K562 (cell line): ENCODE data around the gene STARD13. TPM values are rescaled to one million over a fixed set of nuclear protein-coding genes. Genes with fewer than 3 reads are reported as not detected.

Source experiments
- ATAC-seq: fragments of 200-7000 bp; cut with Tn5 transposase; 3 replicates; pipeline ENCODE4 v1.9.1; 2020; ENCODE audit warnings: moderate library complexity
- BruUV-seq: library from RNA; stranded (reverse); fragments of 400-500 nt; replicated peaks from 2 replicates; lab custom pipeline; 2021; lab: Mats Ljungman, UMichigan
- CTCF ChIA-PET: fragments of 300-600 bp; formaldehyde crosslinking; extraction: SDS; loops from one replicate; lab custom pipeline; 2021; ENCODE audit warnings: low intra/inter-chr PET ratio; lab: Yijun Ruan, JAX
- POLR2A ChIA-PET: fragments of 300-600, 350-650 bp; sonication (Branson Sonifier 250); formaldehyde crosslinking; extraction: SDS; loops from one replicate; lab custom pipeline; 2021; ENCODE audit warnings: antibody characterized with exemption, inconsistent platforms; lab: Yijun Ruan, JAX
- DNase-seq, 4 experiments: peaks; one replicate each; pipeline versions ENCODE4 v3.0.0 to v3.0.0-alpha.2; 2011 to 2018; ENCODE audit warnings: low spot score in 3 of 4, mixed read lengths in 3 of 4; ENCODE audit errors: extremely low read depth in 1 of 4
- FAIRE-seq: peaks from 2 replicates; lab custom pipeline; 2011; peaks lifted over from hg19 to GRCh38; lab: Jason Lieb, UNC
- H2AFZ ChIP-seq: 2 replicates; pipeline ENCODE4 v1.6.0; 2011; ENCODE audit warnings: low read depth, low read length, control low read depth, inconsistent platforms
- H3K27ac ChIP-seq: fragments of 200-600 bp; 3 replicates; pipeline ENCODE4 v1.8.0; 2011; ENCODE audit warnings: low read depth, mild to moderate bottlenecking, control low read depth, inconsistent platforms, low read length, moderate library complexity, mixed read lengths; ENCODE audit errors: extremely low read depth
- H3K27me3 ChIP-seq, 2 experiments: fragments of 300-600 bp in 1 of 2; 2 replicates in 1 of 2; 3 replicates in 1 of 2; pipeline versions ENCODE4 v1.6.0 to v1.8.0; 2011; ENCODE audit warnings: inconsistent platforms in 2 of 2, low read length in 2 of 2, mild to moderate bottlenecking in 1 of 2, mixed read lengths in 1 of 2, moderate library complexity in 1 of 2; ENCODE audit not compliant: control insufficient read depth in 2 of 2, insufficient read depth in 2 of 2
- H3K36me3 ChIP-seq: fragments of 300-600 bp; 3 replicates; pipeline ENCODE4 v1.8.0; 2011; ENCODE audit warnings: mild to moderate bottlenecking, low read length, inconsistent platforms; ENCODE audit not compliant: control insufficient read depth, insufficient read depth
- H3K4me1 ChIP-seq, 2 experiments: fragments of 200-600 bp in 1 of 2; replicated peaks in 1 of 2; 2 replicates in 1 of 2; 3 replicates in 1 of 2; pipeline versions ENCODE4 v1.5.1 to v1.8.0; 2011; ENCODE audit warnings: inconsistent platforms in 2 of 2, low read length in 2 of 2, mild to moderate bottlenecking in 1 of 2, mixed read lengths in 1 of 2, moderate library complexity in 1 of 2; ENCODE audit not compliant: control insufficient read depth in 2 of 2, insufficient read depth in 2 of 2
- H3K4me2 ChIP-seq: 2 replicates; pipeline ENCODE4 v1.6.1; 2011; ENCODE audit warnings: low read length, control low read depth, inconsistent platforms, mixed read lengths; ENCODE audit not compliant: insufficient read depth
- H3K4me3 ChIP-seq: fragments of 200-600 bp; sonication (generic), shearing (Covaris generic); 2 replicates; pipeline ENCODE4 v1.5.1; 2016; ENCODE audit warnings: control low read depth, inconsistent platforms
- H3K79me2 ChIP-seq: fragments of 200-600 bp; 3 replicates; pipeline ENCODE4 v1.8.0; 2011; ENCODE audit warnings: low read length, inconsistent platforms; ENCODE audit not compliant: control insufficient read depth, insufficient read depth
- H3K9ac ChIP-seq, 2 experiments: 2 replicates each; pipeline versions ENCODE4 v1.6.0 to v1.6.1; 2011; ENCODE audit warnings: low read depth in 2 of 2, low read length in 2 of 2, control low read depth in 1 of 2, inconsistent platforms in 1 of 2, mild to moderate bottlenecking in 1 of 2, mixed read lengths in 1 of 2; ENCODE audit not compliant: insufficient read depth in 1 of 2
- H3K9me1 ChIP-seq: one replicate; pipeline ENCODE4 v1.6.0; 2011; ENCODE audit warnings: inconsistent platforms, mild to moderate bottlenecking, low read length, moderate library complexity; ENCODE audit not compliant: control insufficient read depth, insufficient read depth
- H3K9me3 ChIP-seq: replicated peaks from 2 replicates; pipeline ENCODE4 v1.5.1; 2011; ENCODE audit warnings: low read depth, low read length, inconsistent platforms; ENCODE audit not compliant: control insufficient read depth, insufficient read depth
- H4K20me1 ChIP-seq: replicated peaks from 2 replicates; pipeline ENCODE4 v1.6.1; 2011; ENCODE audit warnings: low read length, inconsistent platforms, mixed read lengths; ENCODE audit not compliant: control insufficient read depth, insufficient read depth
- NR2C1 ChIP-seq, 2 experiments: fragments of 450-650 bp; IDR thresholded peaks; 2 replicates each; pipeline ENCODE4 v1.6.1; 2017; ENCODE audit warnings: mild to moderate bottlenecking in 2 of 2, antibody characterized with exemption in 1 of 2, inconsistent platforms in 1 of 2, missing compliant biosample characterization in 1 of 2, missing genetic modification characterization in 1 of 2
- PML ChIP-seq: IDR thresholded peaks from 2 replicates; pipeline ENCODE4 v1.6.1; 2012; ENCODE audit warnings: low read length, inconsistent platforms
- YY1 ChIP-seq, 3 experiments: IDR thresholded peaks; 2 replicates each; pipeline ENCODE4 v1.6.1; 2011; ENCODE audit warnings: low read length in 2 of 3, mild to moderate bottlenecking in 2 of 3, moderate library complexity in 2 of 3, borderline replicate concordance in 1 of 3, control low read depth in 1 of 3, low read depth in 1 of 3; ENCODE audit not compliant: insufficient read depth in 3 of 3, insufficient replicate concordance in 2 of 3, control insufficient read depth in 1 of 3, insufficient read length in 1 of 3; ENCODE audit errors: extremely low read depth in 1 of 3
- ZNF274 ChIP-seq: IDR thresholded peaks from 2 replicates; pipeline ENCODE4 v1.6.1; 2011; ENCODE audit warnings: low read depth, mild to moderate bottlenecking, low read length, moderate library complexity, borderline replicate concordance
- WGBS: fragments of 100-300 bp; shearing (Covaris generic); methylation state at CpG from one replicate; pipeline ENCODE4 v1.1.6; 2016; ENCODE audit warnings: low coverage, mixed read lengths; ENCODE audit not compliant: insufficient coverage; ENCODE audit errors: missing lambda C conversion rate; 5-methylcytosine and 5-hydroxymethylcytosine counted together
- in situ Hi-C: fragments of 300-500 bp; cut with MboI; formaldehyde crosslinking; loops from 4 replicates; pipeline ENCODE4 v1.15.0; 2018; ENCODE audit warnings: inconsistent platforms, mixed read lengths
- intact Hi-C: fragments of 100-400 bp; cut with micrococcal nuclease; formaldehyde crosslinking; loops from 2 replicates; pipeline ENCODE4 v1.14.2; 2022
- polyA plus RNA-seq, 8 experiments: library from polyadenylated mRNA; depleted of rRNA in 4 of 8; stranded (reverse) in 5 of 8; unstranded in 3 of 8; fragments of >200 nt; fragmentation: Nextera tagmentation in 2 of 8; fragmentation: Illumina TruSeq in 1 of 8; extraction: Ambion mirVana in 2 of 8; extraction: Trizol in 1 of 8; gene quantifications; 2 replicates each; pipeline versions ENCODE4 v1.2.1 to v1.2.3, GENCODE V29; 2011 to 2014; ENCODE audit warnings: inconsistent platforms in 1 of 8, missing spikeins in 1 of 8
- total RNA-seq, 7 experiments: library from RNA; depleted of rRNA in 6 of 7; stranded (reverse); fragments of >200 nt in 6 of 7; fragmentation: Illumina TruSeq in 2 of 7; extraction: Trizol in 2 of 7; gene quantifications; 2 replicates each; pipeline versions ENCODE4 v1.2.1 to v1.2.3, GENCODE V29; 2011 to 2021; ENCODE audit warnings: low replicate concordance in 1 of 7

The STARD13 gene
- total and polyA plus RNA-seq, 9 of the 15 experiments (the other 6 are each of a cell fraction or from before 2014, with no cell fraction given) = 0.11 TPM; not detected in 8

- Histone ChIP-seq H3K4me2 (no peak overlapping the region), H3K79me2 (no peaks in the 10 kb centered on the region), H4K20me1 (no peaks in the 10 kb centered on the region), H3K9ac (no peak overlapping the region), H3K4me1 (no peaks in the 10 kb centered on the region), H3K27ac (no peak overlapping the region), H2AFZ (no peak overlapping the region), H3K9me1 (no peaks in the 10 kb centered on the region), H3K27me3 (no peaks in the 10 kb centered on the region), H3K36me3 (no peaks in the 10 kb centered on the region), H3K9me3 (no peaks in the 10 kb centered on the region)
- no TSS peak for BruUV-seq
- intact Hi-C loops = no loop called here
- WGBS = 3% methylated on average over 3 of the region's 3 CpGs
- FAIRE-seq = no peak
- no peak for ATAC-seq
- CTCF ChIA-PET = no interaction called here
- DNase-seq = no peak
- POLR2A ChIA-PET = no interaction called here
- TF ChIP-seq NR2C1 (IDR thresholded peaks at IDR 0.05) = no peak
- no peak for TF ChIP-seq NR2C1 (tag; IDR thresholded peaks at IDR 0.05)
- no peak for TF ChIP-seq ZNF274
- TF ChIP-seq, all 486 proteins: peak for 0
- in situ Hi-C loops = no loop called here
- H3K4me3 ChIP-seq = no peak overlapping the region
These were observed 137.7 kb downstream of the STARD13 start for GRCh38 chr13:33147832-33148231.

GRCh38 chr13:33146843-33147611, 138.5 kb downstream of the STARD13 start:
- 0% methylated on average over 4 of the region's 4 CpGs for WGBS
- peak in 1 of 3 experiments; percentile 13 for TF ChIP-seq YY1 (IDR thresholded peaks at IDR 0.05; ENCODE audit: borderline replicate concordance in 1 of 3, control insufficient read depth in 1 of 3, extremely low read depth in 1 of 3, insufficient read depth in 3 of 3, insufficient read length in 1 of 3, insufficient replicate concordance in 2 of 3, low read depth in 1 of 3, low read length in 2 of 3)
- no peak for TF ChIP-seq PML
- TF ChIP-seq, all 486 proteins: peak for 1
- CTCF ChIA-PET = no interaction called here
- Histone ChIP-seq H3K9me3 (no peaks in the 10 kb centered on the region), H3K4me3 (no peak overlapping the region), H3K79me2 (no peaks in the 10 kb centered on the region), H3K27ac (no peak overlapping the region), H3K4me2 (no peak overlapping the region), H3K9ac (no peak overlapping the region), H4K20me1 (no peaks in the 10 kb centered on the region), H3K36me3 (no peaks in the 10 kb centered on the region), H3K4me1 (no peaks in the 10 kb centered on the region), H3K27me3 (no peaks in the 10 kb centered on the region), H2AFZ (no peak overlapping the region), H3K9me1 (no peaks in the 10 kb centered on the region)
- in situ Hi-C loops = no loop called here
- DNase-seq (no peak), ATAC-seq (no peak), FAIRE-seq (no peak)
- intact Hi-C loops = no loop called here
- no TSS peak for BruUV-seq
- POLR2A ChIA-PET = no interaction called here
